Muscle layer of colon (tissue), 2 donors: ENCODE results near the gene B3GNT2.

Experiments
- H3K27ac ChIP-seq: one replicate; pipeline ENCODE4 v1.7.0; 2013; ENCODE audit warnings: low read depth, mild to moderate bottlenecking, low read length, moderate library complexity
- H3K27me3 ChIP-seq, 2 donors: one replicate each; pipeline ENCODE4 v1.7.0; 2013; ENCODE audit warnings: low read length in 2 of 2, mild to moderate bottlenecking in 2 of 2; ENCODE audit not compliant: insufficient read depth in 2 of 2, control insufficient read depth in 1 of 2
- H3K36me3 ChIP-seq: one replicate; pipeline ENCODE4 v1.7.0; 2013; ENCODE audit warnings: mild to moderate bottlenecking, low read length; ENCODE audit not compliant: insufficient read depth
- H3K4me1 ChIP-seq: one replicate; pipeline ENCODE4 v1.7.0; 2013; ENCODE audit warnings: mild to moderate bottlenecking, low read length; ENCODE audit not compliant: insufficient read depth
- H3K4me3 ChIP-seq, 2 donors: one replicate each; pipeline ENCODE4 v1.7.0; 2013; ENCODE audit warnings: low read length in 2 of 2, low read depth in 1 of 2, mild to moderate bottlenecking in 1 of 2, moderate library complexity in 1 of 2
- H3K9ac ChIP-seq: one replicate; pipeline ENCODE4 v1.7.0; 2013; ENCODE audit warnings: low read length
- H3K9me3 ChIP-seq: one replicate; pipeline ENCODE4 v1.7.0; 2013; ENCODE audit warnings: mild to moderate bottlenecking, low read length
- donor health status: abdominal sarcoma.
- donor health status: Adenocarcinoma of cecum.

The B3GNT2 gene

GRCh38 chr2:62208074-62208757, 12.3 kb downstream of the B3GNT2 start:
- Histone ChIP-seq H3K27ac (no peak overlapping the region), H3K4me1 (peaks cover 25% of the 10 kb centered on the region), H3K36me3 (no peaks in the 10 kb centered on the region), H3K4me3 (no peak overlapping the region), H3K27me3 (no peaks in the 10 kb centered on the region), H3K9me3 (no peaks in the 10 kb centered on the region), H3K9ac (no peak overlapping the region)

DNA sequence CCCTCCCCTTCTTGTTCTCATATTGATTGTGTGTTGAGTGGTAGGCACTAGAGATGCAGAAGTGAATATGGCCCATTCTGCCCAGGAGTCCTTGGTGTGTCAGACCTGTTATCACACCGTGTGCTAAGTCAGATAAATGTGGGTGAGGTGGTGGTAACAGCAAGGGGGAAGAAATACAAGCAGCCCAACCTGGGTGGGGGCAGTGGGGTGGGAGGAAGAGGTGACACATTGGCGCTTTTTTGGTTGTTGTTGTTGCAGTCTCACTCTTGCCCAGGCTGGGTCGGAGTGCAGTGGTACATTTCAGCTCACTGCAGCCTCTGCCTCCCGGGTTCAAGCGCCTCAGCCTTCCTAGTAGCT, 12.8 kb downstream of the B3GNT2 start:
- H3K9ac ChIP-seq: no peak overlapping the region
- H3K36me3 ChIP-seq: no peaks in the 10 kb centered on the region
- peaks cover 23% of the 10 kb centered on the region for H3K4me1 ChIP-seq
- no peak overlapping the region for H3K27ac ChIP-seq
- H3K4me3 ChIP-seq: no peak overlapping the region
- no peaks in the 10 kb centered on the region for H3K27me3 ChIP-seq
- no peaks in the 10 kb centered on the region for H3K9me3 ChIP-seq

GRCh38 chr2:62209427-62209991, 13.6 kb downstream of the B3GNT2 start:
- H3K27me3 ChIP-seq: no peaks in the 10 kb centered on the region
- peaks cover 30% of the 10 kb centered on the region for H3K4me1 ChIP-seq
- no peak overlapping the region for H3K9ac ChIP-seq
- no peaks in the 10 kb centered on the region for H3K36me3 ChIP-seq
- H3K27ac ChIP-seq: no peak overlapping the region
- H3K4me3 ChIP-seq: no peak overlapping the region
- no peaks in the 10 kb centered on the region for H3K9me3 ChIP-seq

GRCh38 chr2:62215306-62216064, 19.6 kb downstream of the B3GNT2 start:
- Histone ChIP-seq H3K27ac (no peak overlapping the region), H3K36me3 (no peaks in the 10 kb centered on the region), H3K4me3 (no peak overlapping the region), H3K9me3 (no peaks in the 10 kb centered on the region), H3K9ac (no peak overlapping the region), H3K27me3 (no peaks in the 10 kb centered on the region), H3K4me1 (peaks cover 46% of the 10 kb centered on the region)

GRCh38 chr2:62216113-62216512, 20.2 kb downstream of the B3GNT2 start:
- Histone ChIP-seq H3K4me1 (peaks cover 52% of the 10 kb centered on the region), H3K9me3 (no peaks in the 10 kb centered on the region), H3K4me3 (no peak overlapping the region), H3K27me3 (no peaks in the 10 kb centered on the region), H3K36me3 (no peaks in the 10 kb centered on the region), H3K9ac (no peak overlapping the region), H3K27ac (no peak overlapping the region)

DNA sequence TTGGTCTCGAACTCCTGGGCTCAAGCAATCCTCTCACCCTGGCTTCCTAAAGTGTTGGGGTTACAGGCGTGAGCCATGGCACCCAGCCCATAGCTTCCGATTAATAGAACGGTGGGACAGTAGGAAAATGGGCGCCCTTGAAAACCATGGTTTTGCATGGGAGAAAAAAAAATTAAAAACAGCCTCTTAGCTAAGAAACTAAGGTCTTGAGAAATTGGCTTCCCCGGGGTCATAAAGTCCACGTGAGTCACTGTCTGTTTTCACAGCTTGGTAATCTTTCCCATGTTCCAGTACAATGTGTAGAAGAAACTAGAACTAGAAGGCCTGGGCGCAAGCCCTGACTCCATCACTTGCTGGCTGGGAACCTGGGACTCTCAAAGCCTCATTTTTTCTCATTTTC, 20.7 kb downstream of the B3GNT2 start:
- Histone ChIP-seq H3K4me3 (no peak overlapping the region), H3K27me3 (no peaks in the 10 kb centered on the region), H3K27ac (no peak overlapping the region), H3K9me3 (no peaks in the 10 kb centered on the region), H3K36me3 (no peaks in the 10 kb centered on the region), H3K9ac (no peak overlapping the region), H3K4me1 (peaks cover 52% of the 10 kb centered on the region)

DNA sequence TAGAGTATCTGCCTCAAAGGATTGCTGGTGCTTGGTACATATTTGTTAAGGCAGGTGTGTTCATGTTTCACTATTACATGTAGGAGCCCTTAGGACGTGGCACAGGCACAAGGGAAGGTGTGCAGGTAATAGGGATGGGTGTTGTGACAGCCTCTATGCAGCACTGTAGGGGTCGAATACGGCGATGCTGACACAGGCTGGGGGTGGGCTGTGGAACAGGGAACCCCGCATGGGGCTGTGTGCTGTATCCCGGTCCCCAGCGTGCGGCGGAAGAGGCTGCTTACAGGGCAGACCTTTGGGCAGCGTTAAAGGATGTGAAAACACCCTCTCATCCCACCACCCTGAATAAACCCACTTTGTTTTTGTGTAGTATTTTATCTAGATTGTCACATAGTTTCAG, 21.5 kb downstream of the B3GNT2 start:
- H3K9me3 ChIP-seq: no peaks in the 10 kb centered on the region
- H3K4me1 ChIP-seq: peaks cover 52% of the 10 kb centered on the region
- no peak overlapping the region for H3K4me3 ChIP-seq
- H3K27ac ChIP-seq: no peak overlapping the region
- H3K9ac ChIP-seq: no peak overlapping the region
- H3K36me3 ChIP-seq: peaks cover under 1% of the 10 kb centered on the region
- H3K27me3 ChIP-seq: no peaks in the 10 kb centered on the region

DNA sequence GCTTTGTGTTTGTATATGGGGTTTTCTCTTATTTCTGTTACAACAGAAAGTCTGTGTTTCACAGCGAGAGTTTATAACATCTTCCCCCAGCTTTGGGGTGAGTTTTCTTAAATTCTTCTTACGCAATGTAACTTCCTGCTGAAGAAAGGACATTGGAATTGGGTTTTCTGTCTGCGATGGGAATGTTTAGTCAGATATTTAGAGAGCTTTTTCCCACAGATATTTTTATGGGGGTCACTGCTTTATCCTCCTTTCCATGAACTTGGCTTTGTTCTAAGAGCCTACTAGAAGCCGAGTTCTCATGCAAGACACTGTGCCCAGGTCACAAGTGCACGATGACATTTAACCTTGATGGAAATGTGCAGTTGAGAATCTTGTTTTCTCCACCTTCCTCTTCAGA, 22.1 kb downstream of the B3GNT2 start:
- Histone ChIP-seq H3K4me3 (no peak overlapping the region), H3K27me3 (no peaks in the 10 kb centered on the region), H3K36me3 (peaks cover 6% of the 10 kb centered on the region), H3K27ac (no peak overlapping the region), H3K9me3 (no peaks in the 10 kb centered on the region), H3K9ac (no peak overlapping the region), H3K4me1 (peaks cover 49% of the 10 kb centered on the region)

- H3K9me3 ChIP-seq: no peaks in the 10 kb centered on the region
- no peaks in the 10 kb centered on the region for H3K27me3 ChIP-seq
- no peak overlapping the region for H3K27ac ChIP-seq
- H3K4me3 ChIP-seq: no peak overlapping the region
- H3K4me1 ChIP-seq: peaks cover 40% of the 10 kb centered on the region
- peaks cover 8% of the 10 kb centered on the region for H3K36me3 ChIP-seq
- H3K9ac ChIP-seq: no peak overlapping the region
Observed at GRCh38 chr2:62219407-62220159, 23.7 kb downstream of the B3GNT2 start.

DNA sequence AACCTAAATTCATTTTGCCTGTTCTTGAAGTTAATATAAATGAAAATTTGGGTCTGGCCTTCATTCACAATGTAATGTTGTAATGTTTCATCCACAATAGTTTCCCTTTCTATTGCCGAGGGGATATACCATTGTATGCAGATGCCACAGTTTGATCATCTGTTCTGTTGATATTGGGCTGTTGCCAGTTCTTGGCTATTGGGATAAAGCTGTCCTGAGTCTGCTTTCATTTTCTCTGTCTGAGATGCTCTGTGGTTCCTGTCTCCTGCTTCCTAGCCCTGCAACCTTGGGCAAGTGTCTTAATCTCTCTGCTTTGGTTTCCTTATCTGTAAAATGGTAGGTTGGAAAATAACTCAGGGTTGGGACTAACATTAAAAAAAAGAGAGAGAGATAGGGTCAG, 25.2 kb downstream of the B3GNT2 start:
- no peaks in the 10 kb centered on the region for H3K27me3 ChIP-seq
- no peaks in the 10 kb centered on the region for H3K9me3 ChIP-seq
- no peak overlapping the region for H3K27ac ChIP-seq
- H3K4me3 ChIP-seq: no peak overlapping the region
- no peak overlapping the region for H3K9ac ChIP-seq
- H3K4me1 ChIP-seq: peaks cover 26% of the 10 kb centered on the region
- H3K36me3 ChIP-seq: peaks cover 18% of the 10 kb centered on the region

- no peaks in the 10 kb centered on the region for H3K27me3 ChIP-seq
- peaks cover 21% of the 10 kb centered on the region for H3K4me1 ChIP-seq
- no peak overlapping the region for H3K4me3 ChIP-seq
- H3K27ac ChIP-seq: no peak overlapping the region
- H3K36me3 ChIP-seq: peaks cover 18% of the 10 kb centered on the region
- no peaks in the 10 kb centered on the region for H3K9me3 ChIP-seq
- H3K9ac ChIP-seq: no peak overlapping the region
Observed at GRCh38 chr2:62222171-62222570, 26.3 kb downstream of the B3GNT2 start.
